Endometrial microvascular endothelial cells (primary cell): ENCODE results near the gene ABCC10. TPM values are rescaled to one million over a fixed set of nuclear protein-coding genes. Genes with fewer than 3 reads are reported as not detected.
"Not testable (repeated sequence)": the region's sequence is repeated elsewhere in the genome, so short reads cannot be mapped to it uniquely, and the experiment has no call there.

Experiments used
- in situ Hi-C: cut with HindIII; loops from 2 replicates; pipeline ENCODE4 v1.10.0; 2017; ENCODE audit warnings: low sequenced_read_pairs, low pct_unique_long_range_greater_than_20kb; ENCODE audit errors: inconsistent ontology term
- total RNA-seq: library from RNA; depleted of rRNA; stranded (reverse); fragments of >200 nt; gene quantifications from one replicate; pipeline ENCODE4 v1.2.3, GENCODE V29; 2015; ENCODE audit errors: inconsistent ontology term

The ABCC10 gene, protein sequence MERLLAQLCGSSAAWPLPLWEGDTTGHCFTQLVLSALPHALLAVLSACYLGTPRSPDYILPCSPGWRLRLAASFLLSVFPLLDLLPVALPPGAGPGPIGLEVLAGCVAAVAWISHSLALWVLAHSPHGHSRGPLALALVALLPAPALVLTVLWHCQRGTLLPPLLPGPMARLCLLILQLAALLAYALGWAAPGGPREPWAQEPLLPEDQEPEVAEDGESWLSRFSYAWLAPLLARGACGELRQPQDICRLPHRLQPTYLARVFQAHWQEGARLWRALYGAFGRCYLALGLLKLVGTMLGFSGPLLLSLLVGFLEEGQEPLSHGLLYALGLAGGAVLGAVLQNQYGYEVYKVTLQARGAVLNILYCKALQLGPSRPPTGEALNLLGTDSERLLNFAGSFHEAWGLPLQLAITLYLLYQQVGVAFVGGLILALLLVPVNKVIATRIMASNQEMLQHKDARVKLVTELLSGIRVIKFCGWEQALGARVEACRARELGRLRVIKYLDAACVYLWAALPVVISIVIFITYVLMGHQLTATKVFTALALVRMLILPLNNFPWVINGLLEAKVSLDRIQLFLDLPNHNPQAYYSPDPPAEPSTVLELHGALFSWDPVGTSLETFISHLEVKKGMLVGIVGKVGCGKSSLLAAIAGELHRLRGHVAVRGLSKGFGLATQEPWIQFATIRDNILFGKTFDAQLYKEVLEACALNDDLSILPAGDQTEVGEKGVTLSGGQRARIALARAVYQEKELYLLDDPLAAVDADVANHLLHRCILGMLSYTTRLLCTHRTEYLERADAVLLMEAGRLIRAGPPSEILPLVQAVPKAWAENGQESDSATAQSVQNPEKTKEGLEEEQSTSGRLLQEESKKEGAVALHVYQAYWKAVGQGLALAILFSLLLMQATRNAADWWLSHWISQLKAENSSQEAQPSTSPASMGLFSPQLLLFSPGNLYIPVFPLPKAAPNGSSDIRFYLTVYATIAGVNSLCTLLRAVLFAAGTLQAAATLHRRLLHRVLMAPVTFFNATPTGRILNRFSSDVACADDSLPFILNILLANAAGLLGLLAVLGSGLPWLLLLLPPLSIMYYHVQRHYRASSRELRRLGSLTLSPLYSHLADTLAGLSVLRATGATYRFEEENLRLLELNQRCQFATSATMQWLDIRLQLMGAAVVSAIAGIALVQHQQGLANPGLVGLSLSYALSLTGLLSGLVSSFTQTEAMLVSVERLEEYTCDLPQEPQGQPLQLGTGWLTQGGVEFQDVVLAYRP (N-terminal part only)
- total RNA-seq = 14.8 TPM

DNA sequence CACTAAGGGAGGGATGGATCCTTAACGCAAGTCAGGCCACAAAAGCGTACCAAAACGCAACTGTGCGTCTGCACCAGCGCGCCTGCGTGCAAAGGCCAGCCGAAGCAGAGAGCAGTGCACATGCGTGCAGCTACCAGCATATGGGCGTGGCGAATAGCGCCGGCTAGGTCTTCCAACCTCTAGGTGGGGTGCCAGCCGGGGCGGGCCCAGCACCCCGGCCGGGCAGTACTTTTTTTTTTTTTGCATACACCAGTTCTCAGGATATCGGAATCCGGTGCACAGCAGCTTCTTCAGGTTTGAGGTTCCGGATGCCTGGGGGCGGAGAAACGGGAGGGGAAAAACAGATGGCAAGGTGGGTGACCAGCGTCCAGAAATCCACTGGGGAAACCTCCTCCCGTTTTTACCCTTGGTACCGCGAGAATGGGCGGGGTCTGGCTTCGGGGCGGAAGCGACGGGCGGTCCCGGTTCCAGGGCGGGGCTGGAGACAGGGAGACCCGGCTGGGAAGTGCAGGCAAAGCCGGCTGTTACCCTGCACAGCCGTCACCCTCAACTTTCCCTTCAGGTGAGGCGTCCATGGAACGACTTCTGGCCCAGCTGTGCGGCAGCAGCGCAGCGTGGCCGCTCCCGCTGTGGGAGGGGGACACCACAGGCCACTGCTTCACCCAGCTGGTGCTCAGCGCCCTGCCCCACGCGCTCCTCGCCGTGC, at the start of gene ABCC10:
Gene ABCC10, plus strand, starts transcription at position 136 of the 706 bp plus-strand sequence. Its CDS starts 438 bp downstream, at position 574.
- in situ Hi-C loops = no loop called here

DNA sequence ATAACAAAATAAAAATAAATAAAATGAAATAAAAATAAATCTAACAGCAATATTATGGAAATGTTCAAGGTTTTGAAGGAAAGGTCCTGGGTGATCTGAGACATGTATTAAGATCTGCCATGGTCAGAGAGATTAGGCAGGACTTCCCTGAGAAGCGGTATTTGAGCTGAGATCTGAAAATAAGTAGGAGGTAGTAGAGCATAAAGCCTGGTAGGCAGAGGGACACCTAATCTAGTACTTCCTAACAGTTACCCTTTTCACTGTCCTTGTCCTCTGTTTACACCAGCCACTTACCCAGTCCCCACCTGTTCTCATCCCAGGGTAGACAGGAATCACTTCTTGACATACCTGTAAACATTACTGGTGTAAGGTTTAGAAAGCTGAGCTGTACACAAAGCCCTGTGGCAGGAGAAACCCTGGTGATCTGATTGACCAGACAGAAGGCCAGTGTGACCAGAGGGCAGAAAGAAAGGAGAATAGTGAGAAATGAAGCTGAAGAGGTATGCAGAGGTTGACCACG, 49.6 kb upstream of the ABCC10 start:
- in situ Hi-C loops = no loop called here

DNA sequence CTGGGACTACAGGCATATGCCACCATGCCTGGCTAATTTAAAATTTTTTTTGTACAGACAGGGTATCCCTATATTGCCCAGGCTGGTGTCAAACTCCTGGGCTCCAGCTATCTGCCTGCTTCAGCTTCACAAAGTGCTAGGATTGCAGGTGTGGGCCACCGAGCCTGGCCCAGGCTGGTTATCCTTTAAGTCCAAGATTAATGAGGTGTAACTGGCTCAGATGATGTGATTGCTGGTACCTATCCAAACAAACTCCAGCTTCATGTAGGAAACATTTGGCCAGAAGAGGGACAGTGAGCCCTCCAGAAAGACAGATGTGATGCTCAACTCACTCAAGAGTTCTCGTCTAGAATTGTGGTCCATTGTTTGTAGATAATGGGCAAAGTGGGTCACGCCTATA, 48.7 kb upstream of the ABCC10 start:
- in situ Hi-C loops = no loop called here

DNA sequence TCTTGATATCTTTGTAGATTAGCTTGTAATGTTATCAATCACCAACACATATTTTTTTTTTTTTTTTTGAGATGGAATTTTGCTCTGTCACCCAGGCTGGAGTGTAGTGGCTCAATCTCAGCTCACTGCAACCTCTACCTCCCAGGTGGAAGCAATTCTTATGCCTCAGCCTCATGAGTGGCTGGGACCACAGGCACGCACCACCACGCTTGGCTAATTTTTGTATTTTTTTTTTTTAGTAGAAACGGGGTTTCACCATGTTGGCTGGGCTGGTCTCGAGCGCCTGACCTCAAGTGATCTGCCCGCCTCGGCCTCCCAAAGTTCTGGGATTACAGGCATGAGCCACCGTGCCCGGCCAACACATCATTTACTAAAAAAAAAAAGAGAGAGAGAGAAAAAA, 46.5 kb upstream of the ABCC10 start:
- in situ Hi-C loops = loop anchor here (10.0 kb wide), 1 partner anchor 124 kb away; no protein-coding TSS in a partner anchor

DNA sequence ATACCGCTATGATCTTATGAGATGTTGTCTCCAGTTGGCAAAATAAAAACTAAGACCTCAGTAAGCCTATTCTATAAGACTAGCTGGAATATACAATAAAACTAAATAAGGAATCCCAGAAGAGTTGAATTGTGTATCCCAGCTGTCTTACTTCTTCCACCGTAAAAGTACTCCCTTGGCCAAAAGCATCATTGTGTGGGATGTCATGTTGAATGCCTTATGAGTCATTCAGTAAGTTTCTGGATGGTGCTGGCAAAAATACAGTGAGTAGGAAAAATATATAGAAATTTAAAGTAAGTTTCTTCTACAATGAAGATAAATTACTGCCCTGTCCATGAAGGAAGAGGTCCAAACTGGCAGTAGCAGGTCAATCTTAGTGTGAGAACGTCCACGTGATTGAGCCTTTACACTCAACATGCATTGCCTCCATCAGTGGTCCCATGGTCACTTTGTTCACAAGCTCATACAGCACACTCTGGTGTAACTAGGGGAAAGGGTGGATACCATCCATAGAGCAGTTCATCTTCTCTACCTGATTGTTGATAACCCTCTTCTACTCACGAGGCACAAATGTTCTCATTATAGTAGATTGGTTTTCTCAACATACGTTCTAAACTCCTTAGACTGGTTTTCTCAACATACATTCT, 44.2 kb upstream of the ABCC10 start:
- in situ Hi-C loops = loop anchor here (10.0 kb wide), 1 partner anchor 122 kb away; no protein-coding TSS in a partner anchor

DNA sequence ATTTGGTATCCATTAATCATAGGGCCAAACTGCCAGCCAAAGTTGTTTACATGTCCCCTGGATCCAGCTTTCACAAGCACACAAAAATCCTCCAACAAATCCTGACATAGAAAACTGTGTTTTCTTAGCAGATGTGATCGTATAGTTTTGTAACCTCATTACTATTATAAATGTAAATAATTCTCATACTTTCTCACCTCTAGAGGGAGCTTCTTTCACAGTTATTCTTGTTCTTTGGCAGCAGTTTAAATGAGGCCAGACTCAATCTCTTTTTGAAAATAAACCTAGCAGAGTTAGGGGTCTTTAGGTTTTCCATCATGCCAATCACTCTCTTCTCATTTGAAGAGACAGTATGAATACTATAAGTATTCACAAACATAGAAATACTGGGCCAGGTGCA, 40.8 kb upstream of the ABCC10 start:
- in situ Hi-C loops = loop anchor here (10.0 kb wide), 1 partner anchor 118 kb away; no protein-coding TSS in a partner anchor

DNA sequence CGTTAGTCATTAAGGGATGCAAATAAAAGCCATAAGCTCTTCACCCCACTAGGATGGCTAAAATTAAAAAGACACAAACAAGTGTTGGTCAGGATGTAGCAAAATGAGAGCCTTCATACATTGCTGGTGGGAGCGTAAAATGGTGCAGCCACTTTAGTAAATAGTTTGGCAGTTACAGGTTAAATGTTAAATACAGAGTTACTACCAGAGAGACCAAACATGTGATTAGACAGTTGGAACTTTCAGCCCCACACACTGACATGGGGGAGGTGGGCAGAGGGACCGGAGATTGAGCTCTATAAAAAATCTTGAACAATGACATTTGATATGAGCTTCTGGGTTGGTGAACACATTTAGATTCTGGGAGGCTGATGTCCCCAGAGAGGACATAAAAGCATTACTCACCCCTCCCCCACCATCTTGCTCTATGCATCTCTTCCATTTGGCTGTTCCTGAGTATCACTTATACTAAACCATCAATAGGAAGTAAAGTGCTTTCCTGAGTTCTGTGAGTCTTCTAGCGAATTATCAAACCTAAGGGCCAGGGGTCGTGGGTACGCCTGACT, 37.5 kb upstream of the ABCC10 start:
- in situ Hi-C loops = loop anchor here (10.0 kb wide), 1 partner anchor 115 kb away; no protein-coding TSS in a partner anchor

DNA sequence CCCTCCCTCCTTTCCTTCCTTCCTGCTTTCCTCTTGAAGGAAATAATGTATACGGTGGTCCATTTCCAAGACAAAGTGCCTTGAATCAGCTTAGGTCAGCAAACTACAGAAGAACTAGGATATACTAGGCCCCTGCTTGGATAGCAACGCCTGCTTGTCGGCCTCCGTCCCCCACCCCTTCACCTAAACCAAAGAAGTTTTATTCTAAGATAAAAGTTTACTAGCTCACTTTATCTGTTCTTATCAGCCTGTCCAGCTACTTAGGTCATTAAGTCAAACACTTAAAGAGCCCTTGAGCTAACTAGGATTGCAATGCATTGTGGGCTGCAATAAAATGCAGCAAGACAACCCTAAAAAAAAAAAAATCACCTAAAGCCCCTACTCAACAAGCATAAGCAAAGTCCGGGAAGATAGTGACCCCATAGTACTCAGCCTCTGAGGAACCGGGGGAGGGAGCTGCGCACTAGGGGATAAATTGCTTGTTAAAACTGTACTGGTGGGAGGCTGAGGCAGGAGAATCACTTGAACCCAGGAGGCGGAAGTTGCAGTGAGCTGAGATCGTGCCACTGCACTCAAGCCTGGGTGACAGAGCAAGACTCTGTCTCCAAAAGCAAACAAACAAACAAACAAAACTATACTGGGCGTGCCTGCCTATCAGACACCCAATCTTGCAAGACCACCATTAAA, 36.4 kb upstream of the ABCC10 start:
- in situ Hi-C loops = not testable (repeated sequence)

DNA sequence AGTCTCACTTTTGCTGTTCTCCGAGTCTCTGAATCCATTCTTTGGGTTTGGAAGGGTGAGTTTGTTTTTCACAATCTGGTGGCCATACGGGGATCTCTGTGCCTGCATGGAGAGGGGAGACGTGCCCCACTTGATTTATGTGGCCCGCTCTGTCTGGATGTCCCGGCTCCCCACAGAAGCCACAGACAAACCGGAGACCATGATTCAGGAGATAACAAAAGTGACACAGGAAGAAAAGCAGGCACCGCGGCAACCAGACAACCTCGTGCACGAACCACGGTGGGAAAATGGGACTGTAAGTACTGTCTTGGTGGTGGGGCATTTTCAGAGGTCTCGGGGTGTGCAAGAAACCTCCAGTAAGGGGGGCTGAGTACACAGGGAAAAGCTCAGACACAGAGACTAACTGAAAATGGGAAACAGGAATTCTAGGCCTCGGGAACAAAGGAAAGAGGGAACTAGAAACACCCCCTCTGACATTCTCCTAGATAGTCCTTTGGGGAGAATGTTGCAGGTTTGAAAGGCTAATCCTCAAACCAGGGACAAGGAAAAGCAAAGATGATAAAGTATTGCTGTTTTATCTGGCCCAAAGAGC, 35.8 kb upstream of the ABCC10 start:
- in situ Hi-C loops = no loop called here

DNA sequence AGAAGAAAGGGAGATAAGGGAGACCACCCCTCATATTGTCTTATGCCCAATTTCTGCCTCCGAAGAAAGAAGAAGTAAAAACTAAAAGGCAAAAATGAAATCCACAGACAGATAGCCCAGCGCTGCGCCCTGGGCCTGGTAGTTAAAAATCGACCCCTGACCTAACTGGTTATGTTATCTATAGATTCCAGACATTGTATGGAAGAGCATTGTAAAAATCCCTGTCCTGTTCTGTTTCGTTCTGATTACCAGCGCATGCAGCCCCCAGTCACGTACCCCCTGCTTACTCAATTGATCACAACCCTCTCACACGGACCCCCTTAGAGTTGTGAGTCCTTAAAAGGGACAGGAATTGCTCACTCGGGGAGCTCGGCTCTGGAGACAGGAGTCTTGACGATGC, 34.2 kb upstream of the ABCC10 start:
- in situ Hi-C loops = not testable (repeated sequence)

DNA sequence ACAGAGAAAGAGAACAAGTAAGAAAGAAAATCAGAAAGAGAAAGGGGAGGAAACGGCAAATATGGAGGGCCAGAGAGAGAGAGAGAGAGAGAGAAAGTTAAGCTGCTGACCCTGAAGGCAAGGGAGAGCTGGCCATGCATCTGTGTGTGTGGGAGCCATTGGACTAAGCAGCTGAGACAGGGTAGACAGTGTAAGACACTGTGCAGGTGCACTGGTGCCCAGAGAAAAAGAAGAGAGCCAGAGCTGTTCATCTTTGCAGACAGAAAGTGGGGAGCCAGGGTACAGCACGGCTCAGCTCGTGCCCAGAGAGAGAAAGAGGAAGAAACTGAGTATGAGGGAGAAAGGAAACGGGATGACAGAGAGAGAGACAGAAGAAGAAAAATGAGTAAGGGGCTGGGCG, 33.7 kb upstream of the ABCC10 start:
- in situ Hi-C loops = no loop called here

DNA sequence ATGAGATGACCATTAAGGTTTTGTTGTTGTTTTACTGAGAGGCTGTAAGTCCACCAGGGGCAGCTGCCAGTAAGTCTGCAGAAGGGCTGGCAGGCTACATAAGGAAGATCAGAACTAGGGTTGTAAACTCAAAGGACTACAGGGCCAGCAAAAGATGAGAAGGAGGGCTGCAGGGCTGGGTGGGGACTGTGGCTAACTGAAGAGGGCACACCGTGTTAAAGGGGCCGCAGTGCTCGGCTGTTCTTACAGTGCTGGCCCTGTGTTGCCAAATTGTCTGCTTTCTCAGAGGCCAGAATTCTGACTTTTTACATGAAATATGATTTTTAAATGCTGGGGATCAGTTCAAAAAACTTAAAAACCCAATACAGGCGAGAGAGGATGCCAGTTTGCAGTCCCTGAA, 32.4 kb upstream of the ABCC10 start:
- in situ Hi-C loops = no loop called here

DNA sequence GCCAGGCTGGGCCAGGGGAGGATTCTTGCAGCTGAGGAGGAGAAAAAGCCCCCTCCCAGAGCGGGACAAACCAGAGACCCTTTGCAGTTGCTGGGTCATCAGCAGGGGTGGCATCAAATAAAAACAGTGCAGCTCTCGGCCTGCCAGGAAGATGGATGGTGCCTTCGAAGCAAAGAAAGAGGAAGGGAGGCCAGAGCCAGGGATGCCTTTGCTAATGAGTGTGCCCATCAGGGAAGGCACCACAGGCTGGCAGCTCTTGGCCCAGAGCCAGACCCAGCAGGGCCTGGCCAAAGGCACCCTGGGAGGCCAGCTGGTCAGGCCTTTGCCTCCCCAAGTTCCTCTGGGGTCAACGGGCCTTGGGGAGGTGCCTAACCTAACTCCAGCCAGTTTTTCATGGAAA, 31.6 kb upstream of the ABCC10 start:
- in situ Hi-C loops = no loop called here

DNA sequence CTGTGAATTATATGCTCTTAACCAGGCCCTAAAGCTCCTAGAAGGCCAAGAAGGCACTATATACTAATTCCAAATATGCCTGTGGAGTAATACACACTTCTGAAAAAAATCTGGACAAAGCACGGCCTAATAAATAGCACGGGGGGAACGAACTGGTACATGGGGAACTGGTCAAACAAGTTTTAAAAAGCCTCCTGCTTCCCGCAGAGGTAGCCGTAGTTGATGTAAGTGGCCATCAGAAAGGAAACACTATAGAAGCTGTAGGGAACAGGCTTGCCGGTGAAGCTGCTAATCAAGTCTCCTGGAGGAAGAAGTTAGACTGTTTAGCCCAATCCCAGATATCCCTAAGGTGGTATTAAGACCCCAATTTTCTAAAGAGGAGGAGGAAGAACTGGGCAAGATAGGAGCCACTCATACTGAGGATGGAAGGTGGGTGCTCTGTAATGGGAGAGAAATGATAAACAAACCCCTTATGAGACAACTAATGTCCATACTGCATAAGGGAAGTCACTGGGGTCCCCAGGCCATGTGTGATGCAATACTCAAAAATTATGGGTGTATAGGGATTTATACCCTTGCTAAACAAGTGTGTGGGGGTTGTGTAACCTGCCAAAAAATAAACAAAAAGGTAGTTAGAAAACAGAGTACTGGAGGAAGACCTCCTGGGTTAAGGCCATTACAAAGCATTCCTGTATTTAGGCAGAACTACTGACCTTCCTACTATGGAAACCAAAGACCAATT, 30.8 kb upstream of the ABCC10 start:
- in situ Hi-C loops = no loop called here

DNA sequence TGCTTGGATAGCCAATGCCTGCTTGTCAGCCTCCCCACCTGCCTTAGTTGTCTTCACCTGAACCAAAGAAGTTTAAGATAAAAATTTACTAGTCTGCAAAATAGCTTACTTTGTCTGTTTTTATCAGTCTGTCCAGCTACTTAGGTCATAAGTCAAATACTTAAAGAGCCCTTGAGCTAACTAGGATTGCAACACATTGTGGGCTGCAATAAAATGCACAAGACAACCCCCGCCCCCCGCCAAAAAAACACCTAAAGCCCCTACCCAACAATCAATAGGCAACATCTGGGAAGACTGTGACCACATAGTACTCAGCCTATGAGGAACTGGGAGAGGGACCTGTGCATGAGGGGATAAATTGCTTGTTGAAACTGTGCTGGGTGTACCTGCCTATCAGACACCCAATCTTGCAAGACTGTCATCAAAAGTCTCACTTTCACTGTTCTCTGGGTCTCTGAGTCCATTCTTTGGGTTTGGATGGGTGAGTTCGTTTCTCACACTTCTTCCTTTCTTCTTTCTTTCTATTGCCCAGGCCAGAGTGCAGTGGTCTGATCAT, 27.3 kb upstream of the ABCC10 start:
- in situ Hi-C loops = no loop called here

DNA sequence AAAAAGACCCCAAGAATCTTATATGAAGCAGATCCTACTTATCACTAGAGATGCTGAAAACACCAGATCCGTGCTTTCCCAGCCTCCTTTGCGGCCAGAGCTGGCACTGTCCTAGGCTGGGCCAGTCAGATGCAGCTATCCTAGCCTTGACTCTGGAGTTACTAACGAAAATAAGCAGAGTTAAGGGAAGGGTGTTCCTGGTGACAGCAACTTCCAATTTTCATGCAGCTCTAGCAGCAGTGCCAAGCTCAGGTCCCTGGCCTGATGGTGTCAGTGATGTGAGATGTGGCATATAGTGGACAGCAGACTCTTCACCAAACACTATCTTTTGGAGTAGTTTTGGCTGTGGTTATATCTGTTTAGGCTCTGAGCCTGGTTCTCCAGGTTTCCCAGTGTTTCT, 25.6 kb upstream of the ABCC10 start:
- in situ Hi-C loops = no loop called here
